NCI-H1436 (cell line): ENCODE measurements around the gene RRP15.

Experiments
- DNase-seq: peaks from one replicate; lab custom pipeline; 2025; lab: John Stamatoyannopoulos, UW

Gene RRP15

GRCh38 chr1:218362418-218363076 lies 77.5 kb downstream of the RRP15 start:
- no peak for DNase-seq

DNA sequence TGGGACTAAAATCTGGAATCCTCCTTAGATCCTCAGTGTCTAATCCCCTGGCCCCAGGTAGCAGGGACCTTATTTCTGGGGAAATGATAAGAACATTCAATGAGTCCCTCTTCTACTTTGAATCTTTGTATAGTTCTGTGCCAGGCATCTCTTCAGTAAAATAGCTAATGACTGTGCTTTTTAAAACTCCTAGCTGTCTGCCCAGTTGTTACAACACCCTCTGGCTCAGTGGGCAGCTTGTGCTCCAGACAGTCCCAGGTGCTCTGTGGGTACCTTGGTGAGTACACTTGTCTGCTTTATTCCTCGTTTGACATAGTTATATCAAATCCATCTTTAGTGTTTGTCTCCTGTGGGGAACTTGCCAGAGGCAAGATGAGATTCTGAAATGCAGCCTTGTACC lies 78.0 kb downstream of the RRP15 start:
- DNase-seq, result no peak

GRCh38 chr1:218364028-218364710 lies 79.1 kb downstream of the RRP15 start:
- no peak for DNase-seq

GRCh38 chr1:218365226-218365999 lies 80.3 kb downstream of the RRP15 start:
- DNase-seq, result no peak

DNA sequence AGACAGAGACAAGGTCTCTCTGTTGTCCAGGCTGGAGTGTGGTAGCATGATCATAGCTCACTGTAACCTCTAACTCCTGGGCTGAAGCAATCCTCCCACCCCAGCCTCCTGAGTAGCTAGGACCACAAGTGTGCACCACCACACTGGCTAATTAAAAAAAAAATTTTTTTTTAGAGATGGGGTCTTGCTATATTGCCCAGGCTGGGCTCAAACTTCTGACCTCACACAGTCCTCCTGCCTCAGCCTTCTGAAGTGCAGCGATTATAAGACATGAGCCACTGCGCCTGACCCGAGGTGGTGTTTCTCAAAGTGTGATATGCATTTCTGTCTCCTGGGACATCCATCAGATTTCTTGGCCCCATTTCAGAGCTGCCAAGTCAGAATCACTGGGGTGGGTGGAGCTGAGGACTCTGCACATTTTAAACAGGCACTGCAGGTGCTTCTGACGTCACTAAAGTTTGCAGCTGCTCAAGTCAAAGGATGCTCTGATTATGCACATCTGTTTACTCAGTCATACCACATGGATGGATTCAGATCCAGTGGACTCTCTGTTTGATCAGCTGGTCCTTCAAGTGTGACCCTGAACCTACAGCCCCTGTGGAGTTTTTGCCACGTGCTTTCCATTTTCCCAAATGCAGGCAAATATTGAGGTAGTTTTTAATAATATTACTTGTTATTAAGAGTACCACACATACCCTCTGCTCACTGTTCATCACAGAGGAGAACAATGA lies 81.4 kb downstream of the RRP15 start:
- DNase-seq, result peak; percentile 44

DNA sequence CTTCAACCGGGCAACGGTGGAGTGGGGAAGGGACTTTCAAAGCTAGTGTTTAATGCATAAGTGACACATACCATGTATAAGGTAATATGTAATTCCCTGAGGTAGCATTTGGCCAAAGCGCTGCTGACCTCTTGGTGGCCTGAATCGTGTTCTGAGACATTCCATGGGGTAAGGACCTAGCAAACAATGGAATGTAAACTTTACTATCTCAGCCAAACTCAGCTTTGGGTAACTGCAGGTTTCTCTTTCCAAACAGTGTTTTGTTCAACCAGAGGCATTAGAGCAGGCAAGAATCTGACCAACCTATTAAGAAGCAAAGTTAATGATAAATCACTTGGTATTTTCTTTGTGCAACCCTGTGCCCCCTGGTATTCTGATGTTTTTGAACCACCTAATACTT lies 82.0 kb downstream of the RRP15 start:
- no peak for DNase-seq

DNA sequence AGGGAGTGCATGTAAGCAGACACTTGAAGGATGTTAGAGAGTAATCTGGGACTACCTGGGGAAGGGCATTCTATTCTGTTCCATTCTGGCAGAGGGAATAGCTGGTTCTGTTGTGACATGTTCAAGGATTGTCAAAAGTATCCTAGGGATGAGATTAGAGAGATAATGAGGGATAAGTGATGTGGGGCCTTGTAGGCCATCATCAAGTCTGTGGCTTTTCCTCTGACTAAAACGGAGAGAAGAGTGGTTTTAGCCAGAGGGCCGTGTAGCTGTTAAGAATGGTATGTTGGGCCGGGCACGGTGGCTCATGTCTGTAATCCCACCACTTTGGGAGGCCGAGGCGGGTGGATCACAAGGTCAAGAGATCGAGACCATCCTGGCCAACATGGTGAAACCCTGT lies 83.6 kb downstream of the RRP15 start:
- no peak for DNase-seq

GRCh38 chr1:218369688-218370511 lies 84.8 kb downstream of the RRP15 start:
- DNase-seq, result no peak

- no peak for DNase-seq
Observed at GRCh38 chr1:218371927-218372672, 87.0 kb downstream of the RRP15 start.

DNA sequence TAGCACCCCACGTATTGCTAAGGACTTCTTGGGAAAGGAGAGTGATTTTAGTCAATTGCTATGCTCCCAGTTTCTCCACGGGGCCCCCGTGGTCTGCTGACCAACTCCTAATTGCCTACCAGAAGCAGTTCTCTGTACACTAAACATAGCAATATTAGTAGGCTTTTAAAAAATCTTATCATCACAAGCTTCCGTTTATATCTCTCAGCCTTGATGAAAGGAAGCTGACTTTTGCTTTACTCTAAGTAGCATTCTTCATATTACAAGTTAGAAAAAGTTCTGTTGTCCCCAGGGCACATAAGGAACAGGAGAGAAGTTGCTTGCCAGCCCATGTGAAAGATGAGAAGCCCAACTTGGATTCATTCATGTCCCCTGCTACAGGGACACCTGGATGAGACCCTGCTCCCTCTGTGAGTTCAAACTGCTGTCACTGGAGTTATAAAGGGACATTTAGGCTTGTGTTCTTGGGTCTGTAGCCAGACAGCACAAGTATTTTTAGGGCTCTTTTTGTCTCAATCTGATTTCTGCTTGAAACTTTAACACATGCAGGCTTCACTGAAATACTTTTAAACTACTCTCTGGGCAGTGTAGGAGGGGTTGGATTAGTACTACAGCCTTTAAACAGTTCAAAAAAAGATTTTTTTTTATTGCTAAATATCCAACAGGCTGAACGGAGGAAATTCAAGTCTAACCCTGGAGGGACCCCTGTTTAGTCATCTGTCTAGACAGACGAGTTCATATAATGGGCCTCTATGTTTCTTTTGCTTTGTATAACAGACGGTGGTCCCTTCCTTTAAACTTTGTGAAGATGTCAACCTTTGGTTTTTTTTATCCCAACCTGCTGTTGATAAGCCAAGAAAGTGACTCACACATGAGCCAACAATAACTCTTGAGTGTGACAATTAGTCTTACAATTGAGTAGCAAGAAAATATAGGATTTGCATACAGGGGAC lies 89.6 kb downstream of the RRP15 start:
- DNase-seq, result no peak

DNA sequence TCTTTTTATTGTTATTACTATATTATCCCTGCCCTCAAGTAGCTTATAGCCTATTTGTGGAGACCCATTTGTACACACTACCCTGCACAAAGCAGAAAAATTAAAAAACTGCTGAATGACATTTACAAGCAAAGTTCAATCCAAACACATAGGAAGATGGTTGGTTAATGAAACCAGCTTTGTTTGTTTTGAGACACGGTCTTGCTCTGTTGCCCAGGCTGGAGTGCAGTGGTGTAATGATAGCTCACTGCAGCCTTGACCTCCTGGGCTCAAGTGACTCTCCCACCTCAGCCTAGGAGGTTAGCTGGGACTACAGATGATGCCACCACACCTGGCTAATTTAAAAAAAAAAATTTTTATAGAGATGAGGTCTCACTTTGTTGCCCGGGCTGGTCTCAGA lies 91.6 kb downstream of the RRP15 start:
- no peak for DNase-seq

GRCh38 chr1:218377143-218377660 lies 92.1 kb downstream of the RRP15 start:
- no peak for DNase-seq

DNA sequence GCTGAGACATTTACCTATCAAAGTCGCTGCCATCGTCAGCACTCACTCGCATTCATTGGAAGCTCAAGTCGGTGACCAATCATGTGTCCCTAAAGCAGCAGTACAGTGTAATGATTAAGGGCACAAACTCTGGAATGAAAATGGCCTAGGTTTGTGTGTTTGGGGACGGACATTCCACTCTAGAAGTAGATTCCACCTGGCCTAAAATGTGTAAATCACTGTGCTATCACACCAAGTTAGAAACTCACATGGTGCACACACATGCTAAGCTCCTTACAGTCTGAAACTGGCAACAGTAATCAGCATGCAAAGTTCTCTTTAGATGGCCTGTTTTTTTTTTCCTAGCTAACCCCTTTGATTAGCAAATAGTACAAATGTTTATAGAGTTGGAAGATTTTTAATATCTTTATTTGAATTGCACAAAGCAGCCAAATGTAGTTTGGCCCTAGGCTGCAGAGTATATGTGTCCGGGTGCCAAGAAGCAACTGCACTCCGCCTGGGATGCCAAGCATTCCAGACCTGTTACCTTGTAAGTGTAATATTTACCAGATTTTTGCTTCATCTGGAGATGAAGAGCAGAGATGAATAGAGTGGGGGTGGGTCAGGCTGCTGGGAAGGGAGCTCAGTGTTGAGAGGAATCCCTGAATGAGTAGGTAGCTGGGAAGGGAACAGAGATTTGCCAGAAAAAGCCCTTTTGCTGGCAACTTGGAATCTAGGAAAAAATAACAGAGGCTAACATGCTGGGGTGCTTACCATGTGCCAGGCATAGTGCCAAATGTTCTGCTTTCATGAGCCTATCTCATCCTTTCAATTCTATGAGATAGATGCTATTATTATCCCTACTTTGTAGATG lies 95.3 kb downstream of the RRP15 start:
- no peak for DNase-seq

DNA sequence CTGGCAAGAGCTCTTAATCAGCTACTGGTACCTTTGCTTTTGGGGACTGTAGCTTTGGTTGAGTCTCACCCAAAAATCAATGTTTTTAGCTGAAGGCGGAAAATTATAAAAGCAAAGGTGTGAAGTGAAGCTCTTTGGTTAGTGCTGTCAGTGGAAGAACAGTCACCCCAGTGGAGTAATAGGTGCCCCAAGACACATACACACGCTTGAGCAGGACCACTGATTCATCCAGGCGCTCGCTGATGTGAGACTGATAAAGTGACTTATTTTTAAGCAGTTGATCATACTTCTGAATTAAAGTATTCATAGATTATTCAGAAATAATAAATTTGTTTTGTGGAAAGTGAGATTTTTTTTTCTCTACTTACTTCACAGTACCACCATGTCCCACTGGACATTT lies 97.2 kb downstream of the RRP15 start:
- no peak for DNase-seq

- DNase-seq, result peak; percentile 71
Observed at GRCh38 chr1:218383051-218383450, 98.0 kb downstream of the RRP15 start.

GRCh38 chr1:218383681-218384080 lies 98.6 kb downstream of the RRP15 start:
- DNase-seq, result no peak

GRCh38 chr1:218384581-218384993 lies 99.5 kb downstream of the RRP15 start:
- DNase-seq, result peak; percentile 49
